Measurements from ENCODE around the gene ZNF304.

ZNF304 gene

DNA sequence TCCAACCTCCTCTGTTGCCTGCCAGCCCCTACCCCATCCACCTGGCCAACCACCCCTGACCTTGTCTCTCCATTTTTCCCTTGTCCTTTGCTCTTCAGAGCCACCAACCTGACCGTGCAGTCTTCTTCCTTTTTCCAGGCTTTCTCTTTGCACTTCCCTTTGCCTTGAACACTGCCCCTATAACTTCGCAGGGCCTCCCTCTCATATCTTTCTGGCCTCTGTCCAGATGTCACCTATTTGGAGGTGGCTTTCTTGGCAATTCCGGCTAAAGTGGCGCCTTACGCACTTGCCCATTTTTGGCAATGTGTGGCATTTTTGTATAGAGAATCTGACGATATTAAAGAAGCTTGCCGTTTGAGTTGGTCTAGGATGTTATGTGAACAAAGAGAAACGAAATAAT is 30.0 kb upstream of the ZNF304 start:
- H3K27me3 ChIP-seq (ENCODE audit: insufficient read depth, low read depth, severe bottlenecking): no peaks in the 10 kb centered on the region
- no peaks in the 10 kb centered on the region for H3K9me3 ChIP-seq (ENCODE audit: severe bottlenecking)
- TF ChIP-seq, protein P1, sequence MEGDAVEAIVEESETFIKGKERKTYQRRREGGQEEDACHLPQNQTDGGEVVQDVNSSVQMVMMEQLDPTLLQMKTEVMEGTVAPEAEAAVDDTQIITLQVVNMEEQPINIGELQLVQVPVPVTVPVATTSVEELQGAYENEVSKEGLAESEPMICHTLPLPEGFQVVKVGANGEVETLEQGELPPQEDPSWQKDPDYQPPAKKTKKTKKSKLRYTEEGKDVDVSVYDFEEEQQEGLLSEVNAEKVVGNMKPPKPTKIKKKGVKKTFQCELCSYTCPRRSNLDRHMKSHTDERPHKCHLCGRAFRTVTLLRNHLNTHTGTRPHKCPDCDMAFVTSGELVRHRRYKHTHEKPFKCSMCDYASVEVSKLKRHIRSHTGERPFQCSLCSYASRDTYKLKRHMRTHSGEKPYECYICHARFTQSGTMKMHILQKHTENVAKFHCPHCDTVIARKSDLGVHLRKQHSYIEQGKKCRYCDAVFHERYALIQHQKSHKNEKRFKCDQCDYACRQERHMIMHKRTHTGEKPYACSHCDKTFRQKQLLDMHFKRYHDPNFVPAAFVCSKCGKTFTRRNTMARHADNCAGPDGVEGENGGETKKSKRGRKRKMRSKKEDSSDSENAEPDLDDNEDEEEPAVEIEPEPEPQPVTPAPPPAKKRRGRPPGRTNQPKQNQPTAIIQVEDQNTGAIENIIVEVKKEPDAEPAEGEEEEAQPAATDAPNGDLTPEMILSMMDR (IDR thresholded peaks at IDR 0.05; ENCODE audit: low read depth, low read length): no peak
- H3K27ac ChIP-seq: peak overlapping the region; percentile 93
- peaks cover 29% of the 10 kb centered on the region for H3K36me3 ChIP-seq
- no peak for DNase-seq
- H3K4me3 ChIP-seq (ENCODE audit: low read depth, low read length): peak overlapping the region; percentile 87

DNA sequence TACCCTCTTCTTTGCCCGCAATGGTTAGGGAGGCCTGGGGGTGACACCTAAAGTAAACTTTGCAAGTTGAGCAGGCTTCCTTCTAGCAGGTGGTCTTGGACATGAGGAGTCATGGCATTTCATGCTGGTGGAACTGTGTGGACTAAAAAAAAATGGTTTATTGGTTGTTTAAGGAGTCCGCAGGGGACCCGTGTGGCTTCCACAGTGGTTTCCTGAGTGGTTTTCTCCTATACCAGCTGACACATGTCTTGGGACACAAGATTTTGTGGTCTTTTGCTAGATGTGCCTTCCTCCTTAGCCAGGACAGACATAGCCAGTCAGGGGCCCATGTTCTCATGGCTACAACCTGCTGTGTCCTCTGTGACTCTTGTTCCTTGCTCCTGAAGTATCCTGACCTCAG is 29.3 kb upstream of the ZNF304 start:
- H3K27me3 ChIP-seq (ENCODE audit: insufficient read depth, low read depth, severe bottlenecking): no peaks in the 10 kb centered on the region
- DNase-seq: no peak
- H3K9me3 ChIP-seq (ENCODE audit: severe bottlenecking): no peaks in the 10 kb centered on the region
- TF ChIP-seq, protein P1 (IDR thresholded peaks at IDR 0.05; ENCODE audit: low read depth, low read length): no peak
- peak overlapping the region; percentile 87; the same call in 1 of the 2 replicates for H3K4me3 ChIP-seq (ENCODE audit: low read depth, low read length)
- H3K27ac ChIP-seq: no peak overlapping the region
- peaks cover 34% of the 10 kb centered on the region for H3K36me3 ChIP-seq

DNA sequence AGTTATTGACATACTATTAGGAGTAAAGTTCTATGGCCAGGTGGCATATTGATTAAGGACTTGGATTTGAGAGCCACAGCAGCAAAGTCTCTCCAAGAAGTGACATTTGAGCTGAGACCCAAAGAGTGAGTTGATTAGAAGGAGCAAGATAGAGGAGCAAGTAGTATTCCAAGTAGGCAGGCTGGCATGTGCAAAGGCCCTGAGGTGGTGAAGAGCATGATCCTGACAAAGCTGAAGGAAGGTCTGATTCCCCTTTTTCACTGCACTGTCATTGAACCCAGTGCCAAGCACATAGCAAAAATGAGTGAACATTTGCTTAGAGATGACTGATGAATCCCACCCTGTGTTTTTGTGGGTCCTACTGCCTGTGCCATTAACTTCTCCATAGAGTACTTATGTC is 26.1 kb upstream of the ZNF304 start:
- TF ChIP-seq, protein P1 (IDR thresholded peaks at IDR 0.05; ENCODE audit: low read depth, low read length): no peak
- Histone ChIP-seq H3K27me3 (ENCODE audit: insufficient read depth, low read depth, severe bottlenecking) (no peaks in the 10 kb centered on the region), H3K36me3 (peaks cover 60% of the 10 kb centered on the region), H3K9me3 (ENCODE audit: severe bottlenecking) (no peaks in the 10 kb centered on the region), H3K4me3 (ENCODE audit: low read depth, low read length) (no peak overlapping the region), H3K27ac (no peak overlapping the region)
- no peak for DNase-seq

DNA sequence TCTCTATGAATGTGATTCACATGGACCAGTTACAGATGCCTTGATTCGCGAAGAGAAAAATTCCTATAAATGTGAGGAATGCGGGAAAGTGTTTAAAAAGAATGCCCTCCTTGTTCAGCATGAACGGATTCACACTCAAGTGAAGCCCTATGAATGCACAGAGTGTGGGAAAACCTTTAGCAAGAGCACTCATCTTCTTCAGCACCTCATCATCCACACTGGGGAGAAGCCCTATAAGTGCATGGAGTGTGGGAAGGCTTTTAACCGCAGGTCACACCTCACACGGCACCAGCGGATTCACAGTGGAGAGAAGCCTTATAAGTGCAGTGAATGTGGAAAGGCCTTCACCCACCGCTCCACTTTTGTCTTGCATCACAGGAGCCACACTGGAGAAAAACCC is 23.1 kb upstream of the ZNF304 start:
- TF ChIP-seq, protein P1 (IDR thresholded peaks at IDR 0.05; ENCODE audit: low read depth, low read length): no peak

DNA sequence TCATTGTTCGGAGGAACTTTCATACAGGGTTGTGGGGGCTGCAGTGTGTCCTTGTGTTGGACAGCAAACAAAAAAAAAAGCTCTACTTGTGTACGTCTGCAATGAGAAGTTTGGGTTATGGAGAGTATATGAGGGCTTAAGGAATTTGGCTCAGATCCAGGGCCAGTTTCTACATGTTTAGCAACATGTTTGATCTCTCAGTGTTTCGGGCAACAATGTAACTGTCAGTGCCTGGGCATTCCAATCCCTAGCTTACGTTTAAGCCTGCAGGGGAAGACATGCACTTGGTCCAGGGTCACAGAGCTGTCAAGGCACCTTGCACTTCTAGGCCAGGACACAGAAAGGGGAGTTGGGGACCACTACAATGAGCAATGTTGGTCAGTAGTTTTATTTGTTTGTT is 16.9 kb upstream of the ZNF304 start:
- no peak for DNase-seq
- Histone ChIP-seq H3K9me3 (ENCODE audit: severe bottlenecking) (no peaks in the 10 kb centered on the region), H3K36me3 (peaks cover 9% of the 10 kb centered on the region), H3K27me3 (ENCODE audit: insufficient read depth, low read depth, severe bottlenecking) (no peaks in the 10 kb centered on the region), H3K4me3 (ENCODE audit: low read depth, low read length) (no peak overlapping the region), H3K27ac (no peak overlapping the region)
- TF ChIP-seq, protein P1 (IDR thresholded peaks at IDR 0.05; ENCODE audit: low read depth, low read length): no peak

More for the DNA sequence above, 23.1 kb upstream of the ZNF304 start:
- Histone ChIP-seq H3K4me3 (ENCODE audit: low read depth, low read length) (no peak overlapping the region), H3K36me3 (peaks cover 61% of the 10 kb centered on the region), H3K9me3 (ENCODE audit: severe bottlenecking) (no peaks in the 10 kb centered on the region), H3K27me3 (ENCODE audit: insufficient read depth, low read depth, severe bottlenecking) (no peaks in the 10 kb centered on the region), H3K27ac (no peak overlapping the region)
- DNase-seq: no peak

DNA sequence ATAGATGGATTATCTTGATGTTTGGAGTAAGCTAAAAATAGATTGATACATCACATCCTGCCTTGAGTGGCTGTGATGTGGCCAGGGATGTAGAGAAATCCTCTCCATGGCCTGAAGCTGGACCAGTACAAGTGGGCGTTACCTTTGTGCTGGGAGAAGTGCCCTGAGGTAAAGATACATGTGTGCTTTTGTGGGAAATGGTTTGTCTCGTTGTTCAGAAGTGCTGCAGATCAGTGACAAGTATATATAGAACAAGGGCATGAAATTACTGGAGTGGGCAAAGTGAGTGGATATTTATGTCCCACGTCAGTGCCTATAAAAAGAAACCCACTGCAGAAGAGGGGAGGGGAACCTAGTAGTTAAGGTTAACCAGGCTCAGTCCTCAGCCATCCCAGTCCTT is 12.2 kb upstream of the ZNF304 start:
- no peak for DNase-seq
- Histone ChIP-seq H3K4me3 (ENCODE audit: low read depth, low read length) (no peak overlapping the region), H3K9me3 (ENCODE audit: severe bottlenecking) (no peaks in the 10 kb centered on the region), H3K27ac (no peak overlapping the region), H3K36me3 (no peaks in the 10 kb centered on the region), H3K27me3 (ENCODE audit: insufficient read depth, low read depth, severe bottlenecking) (no peaks in the 10 kb centered on the region)
- TF ChIP-seq, protein P1 (IDR thresholded peaks at IDR 0.05; ENCODE audit: low read depth, low read length): no peak
